Fibroblast of skin of left quadriceps (primary cell): ENCODE data around the gene MACF1.
"Not testable (repeated sequence)": the region's sequence is repeated elsewhere in the genome, so short reads cannot be mapped to it uniquely, and the experiment has no call there.

Experiments
- DNase-seq, 2 experiments: peaks; one replicate each; pipeline ENCODE4 v3.0.0-alpha.2; 2013; ENCODE audit warnings: low read depth in 2 of 2

Gene MACF1

GRCh38 chr1:39466413-39467107 is 262.1 kb downstream of the MACF1 start:
- no peak for DNase-seq

- not testable (repeated sequence) for DNase-seq
Observed at GRCh38 chr1:39467108-39467720, 262.7 kb downstream of the MACF1 start.

GRCh38 chr1:39469150-39469549 is 264.7 kb downstream of the MACF1 start:
- no peak for DNase-seq

- no peak for DNase-seq
Observed at GRCh38 chr1:39470040-39470439, 265.5 kb downstream of the MACF1 start.

- DNase-seq: no peak
Observed at GRCh38 chr1:39472826-39473225, 268.3 kb downstream of the MACF1 start.

GRCh38 chr1:39473324-39473723 is 268.8 kb downstream of the MACF1 start:
- no peak for DNase-seq

GRCh38 chr1:39474810-39475209 is 270.3 kb downstream of the MACF1 start:
- no peak for DNase-seq

GRCh38 chr1:39475551-39475950 is 271.1 kb downstream of the MACF1 start:
- not testable (repeated sequence) for DNase-seq

- DNase-seq: peak; percentile 15 to 18
Observed at GRCh38 chr1:39478126-39478915, 273.8 kb downstream of the MACF1 start.

GRCh38 chr1:39481289-39481688 is 276.8 kb downstream of the MACF1 start:
- DNase-seq: no peak

- DNase-seq: no peak
Observed at GRCh38 chr1:39483276-39483675, 278.8 kb downstream of the MACF1 start.

GRCh38 chr1:39484564-39484963 is 280.1 kb downstream of the MACF1 start:
- DNase-seq: no peak

- DNase-seq: no peak
Observed at GRCh38 chr1:39485046-39485803, 280.7 kb downstream of the MACF1 start.

GRCh38 chr1:39488012-39488545 is 283.6 kb downstream of the MACF1 start:
- no peak for DNase-seq

GRCh38 chr1:39488793-39489566 is 284.5 kb downstream of the MACF1 start:
- no peak for DNase-seq

GRCh38 chr1:39489567-39490239 is 285.2 kb downstream of the MACF1 start:
- DNase-seq: no peak

GRCh38 chr1:39490596-39491145 is 286.2 kb downstream of the MACF1 start:
- no peak for DNase-seq

- no peak for DNase-seq
Observed at GRCh38 chr1:39491146-39491921, 286.8 kb downstream of the MACF1 start, which contains the start of gene BMP8A. BMP8A (plus strand) TSS chr1:39491636; CDS start chr1:39491992, 356 bp downstream.
